WTC11 (cell line): ENCODE results near the gene TMEM200B. TPM values are rescaled to one million over a fixed set of nuclear protein-coding genes. Genes with fewer than 3 reads are reported as not detected.
"Not testable (repeated sequence)": the region's sequence is repeated elsewhere in the genome, so short reads cannot be mapped to it uniquely, and the experiment has no call there.

ENCODE experiments used
- ATAC-seq: fragments of 200-7000 bp; cut with Tn5 transposase; 2 replicates; pipeline ENCODE4 v1.10.0; 2021; ENCODE audit warnings: mild to moderate bottlenecking, moderate library complexity
- CTCF ChIA-PET: fragments of 300-600 bp; sonication (Branson Sonifier 250); formaldehyde crosslinking; loops from one replicate; lab custom pipeline; 2021; ENCODE audit warnings: antibody characterized with exemption; lab: Charles Lee
- POLR2A ChIA-PET: fragments of 350-600 bp; sonication (Branson Sonifier 250); formaldehyde crosslinking; loops from one replicate; lab custom pipeline; 2021; ENCODE audit warnings: antibody characterized with exemption; lab: Charles Lee
- DNase-seq: peaks from one replicate; pipeline ENCODE4 v3.0.0; 2021; ENCODE audit warnings: low spot score
- H3K27ac Mint-ChIP-seq: 2 replicates; pipeline ENCODE4 v1.8.0; 2021; ENCODE audit warnings: mixed read lengths
- H3K27me3 Mint-ChIP-seq: 2 replicates; pipeline ENCODE4 v1.8.0; 2021; ENCODE audit warnings: low read depth, mild to moderate bottlenecking, moderate library complexity, mixed read lengths
- H3K36me3 Mint-ChIP-seq: 2 replicates; pipeline ENCODE4 v1.8.0; 2021; ENCODE audit warnings: mixed read lengths
- H3K4me1 Mint-ChIP-seq: 2 replicates; pipeline ENCODE4 v1.8.0; 2022; ENCODE audit warnings: mixed read lengths
- H3K4me3 Mint-ChIP-seq: 2 replicates; pipeline ENCODE4 v1.8.0; 2021; ENCODE audit warnings: mild to moderate bottlenecking, moderate library complexity, mixed read lengths
- H3K9me3 Mint-ChIP-seq: 2 replicates; pipeline ENCODE4 v1.8.0; 2021; ENCODE audit warnings: mixed read lengths
- ESRRA ChIP-seq: sonication (generic); formaldehyde crosslinking; IDR thresholded peaks from 2 replicates; pipeline ENCODE4 v1.8.1; 2022; ENCODE audit warnings: mild to moderate bottlenecking, missing genetic modification reagents, borderline replicate concordance
- HMGA2 ChIP-seq: fragments of 250-450 bp; sonication (Bioruptor Pico); IDR thresholded peaks from 2 replicates; pipeline ENCODE4 v1.4.0; 2021; ENCODE audit warnings: mild to moderate bottlenecking, moderate library complexity
- JUN ChIP-seq: sonication (generic); formaldehyde crosslinking; IDR thresholded peaks from 2 replicates; pipeline ENCODE4 v1.8.0; 2023; ENCODE audit warnings: mild to moderate bottlenecking, missing genetic modification reagents
- MYBL2 ChIP-seq: sonication (generic); formaldehyde crosslinking; IDR thresholded peaks from 2 replicates; pipeline ENCODE4 v1.8.1; 2023; ENCODE audit warnings: mild to moderate bottlenecking, moderate library complexity, missing genetic modification reagents
- NR3C1 ChIP-seq: sonication (generic); formaldehyde crosslinking; conservative IDR thresholded peaks from 2 replicates; pipeline ENCODE4 v1.8.1; 2023; ENCODE audit warnings: low read depth, mild to moderate bottlenecking, missing genetic modification reagents
- RELA ChIP-seq: sonication (generic); formaldehyde crosslinking; IDR thresholded peaks from 2 replicates; pipeline ENCODE4 v1.8.1; 2022; ENCODE audit warnings: missing genetic modification reagents, mild to moderate bottlenecking, borderline replicate concordance
- SMAD4 ChIP-seq: sonication (generic); formaldehyde crosslinking; IDR thresholded peaks from 2 replicates; pipeline ENCODE4 v1.8.0; 2022; ENCODE audit warnings: mild to moderate bottlenecking, missing genetic modification reagents
- SP1 ChIP-seq: sonication (generic); formaldehyde crosslinking; conservative IDR thresholded peaks from 2 replicates; pipeline ENCODE4 v1.8.1; 2022; ENCODE audit warnings: missing genetic modification reagents
- TEAD1 ChIP-seq: sonication (generic); formaldehyde crosslinking; IDR thresholded peaks from 2 replicates; pipeline ENCODE4 v1.8.0; 2022; ENCODE audit warnings: mild to moderate bottlenecking, missing genetic modification reagents
- TEAD4 ChIP-seq: sonication (generic); formaldehyde crosslinking; IDR thresholded peaks from 2 replicates; pipeline ENCODE4 v1.8.0; 2022; ENCODE audit warnings: mild to moderate bottlenecking, missing genetic modification reagents
- TP53 ChIP-seq: sonication (generic); formaldehyde crosslinking; IDR thresholded peaks from 2 replicates; pipeline ENCODE4 v1.8.1; 2023; ENCODE audit warnings: mild to moderate bottlenecking, missing genetic modification reagents
- ZNF317 ChIP-seq: sonication (generic); formaldehyde crosslinking; IDR thresholded peaks from 2 replicates; pipeline ENCODE4 v1.8.1; 2023; ENCODE audit warnings: low read depth, mild to moderate bottlenecking, moderate library complexity, missing genetic modification reagents, borderline replicate concordance
- ZNF396 ChIP-seq: fragments of 250-450 bp; sonication (Bioruptor Pico); IDR thresholded peaks from 2 replicates; pipeline ENCODE4 v1.8.0; 2021; ENCODE audit warnings: mild to moderate bottlenecking, moderate library complexity, borderline replicate concordance
- ZNF416 ChIP-seq: fragments of 250-450 bp; sonication (Bioruptor Pico); IDR thresholded peaks from 2 replicates; pipeline ENCODE4 v1.9.0; 2021; ENCODE audit warnings: mild to moderate bottlenecking, inconsistent platforms
- ZNF671 ChIP-seq: fragments of 250-450 bp; sonication (Bioruptor Pico); IDR thresholded peaks from 2 replicates; pipeline ENCODE4 v1.8.0; 2021; ENCODE audit warnings: mild to moderate bottlenecking
- total RNA-seq: library from RNA; stranded (reverse); gene quantifications from 3 replicates; pipeline ENCODE4 v1.2.3, GENCODE V29; 2021
- TF ChIP-seq, protein P1 (sequence below): sonication (generic); formaldehyde crosslinking; IDR thresholded peaks from 2 replicates; pipeline ENCODE4 v1.8.1; 2022; ENCODE audit warnings: missing genetic modification reagents, borderline replicate concordance
- TF ChIP-seq, protein P2 (sequence below): sonication (generic); formaldehyde crosslinking; conservative IDR thresholded peaks from 2 replicates; pipeline ENCODE4 v1.8.1; 2023; ENCODE audit warnings: mild to moderate bottlenecking, low read depth, missing genetic modification reagents, moderate library complexity
- TF ChIP-seq, protein P3 (sequence below): sonication (generic); formaldehyde crosslinking; IDR thresholded peaks from 2 replicates; pipeline ENCODE4 v1.8.0; 2023; ENCODE audit warnings: mild to moderate bottlenecking, missing genetic modification reagents
- TF ChIP-seq, protein P4 (sequence below): fragments of 250-450 bp; sonication (Bioruptor Pico); IDR thresholded peaks from 2 replicates; pipeline ENCODE4 v1.9.0; 2021; ENCODE audit warnings: moderate library complexity, mild to moderate bottlenecking, inconsistent platforms, borderline replicate concordance

Gene TMEM200B
- total RNA-seq, 1 experiment from 2014 or later, result 22.6 TPM

- TF ChIP-seq, protein P1, sequence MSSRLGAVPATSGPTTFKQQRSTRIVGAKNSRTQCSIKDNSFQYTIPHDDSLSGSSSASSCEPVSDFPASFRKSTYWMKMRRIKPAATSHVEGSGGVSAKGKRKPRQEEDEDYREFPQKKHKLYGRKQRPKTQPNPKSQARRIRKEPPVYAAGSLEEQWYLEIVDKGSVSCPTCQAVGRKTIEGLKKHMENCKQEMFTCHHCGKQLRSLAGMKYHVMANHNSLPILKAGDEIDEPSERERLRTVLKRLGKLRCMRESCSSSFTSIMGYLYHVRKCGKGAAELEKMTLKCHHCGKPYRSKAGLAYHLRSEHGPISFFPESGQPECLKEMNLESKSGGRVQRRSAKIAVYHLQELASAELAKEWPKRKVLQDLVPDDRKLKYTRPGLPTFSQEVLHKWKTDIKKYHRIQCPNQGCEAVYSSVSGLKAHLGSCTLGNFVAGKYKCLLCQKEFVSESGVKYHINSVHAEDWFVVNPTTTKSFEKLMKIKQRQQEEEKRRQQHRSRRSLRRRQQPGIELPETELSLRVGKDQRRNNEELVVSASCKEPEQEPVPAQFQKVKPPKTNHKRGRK (CRISPR knock-in tag), result no peak
- TF ChIP-seq ZNF416, result no peak
These were observed 28.7 kb downstream of the TMEM200B start (continued) for GRCh38 chr1:29094954-29095353.

DNA sequence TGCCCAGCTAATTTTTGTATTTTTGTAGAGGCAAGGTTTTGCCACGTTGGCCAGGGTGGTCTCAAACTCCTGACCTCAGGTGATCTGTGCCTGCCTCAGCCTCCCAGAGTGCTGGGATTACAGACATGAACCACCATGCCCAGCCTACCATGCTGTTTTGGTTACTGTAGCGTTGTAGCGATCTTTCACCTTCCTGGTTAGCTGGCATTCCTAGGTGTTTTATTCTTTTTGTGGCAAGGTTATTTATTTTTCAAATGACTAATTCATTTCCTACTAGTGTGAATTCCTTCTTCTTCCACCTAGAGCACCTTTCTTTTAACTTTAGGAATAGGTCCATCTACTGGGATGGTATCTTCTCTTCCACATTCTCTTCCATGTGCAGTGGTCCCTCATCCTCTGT, 29.3 kb downstream of the TMEM200B start:
- no peak overlapping the region for H3K4me3 Mint-ChIP-seq

DNA sequence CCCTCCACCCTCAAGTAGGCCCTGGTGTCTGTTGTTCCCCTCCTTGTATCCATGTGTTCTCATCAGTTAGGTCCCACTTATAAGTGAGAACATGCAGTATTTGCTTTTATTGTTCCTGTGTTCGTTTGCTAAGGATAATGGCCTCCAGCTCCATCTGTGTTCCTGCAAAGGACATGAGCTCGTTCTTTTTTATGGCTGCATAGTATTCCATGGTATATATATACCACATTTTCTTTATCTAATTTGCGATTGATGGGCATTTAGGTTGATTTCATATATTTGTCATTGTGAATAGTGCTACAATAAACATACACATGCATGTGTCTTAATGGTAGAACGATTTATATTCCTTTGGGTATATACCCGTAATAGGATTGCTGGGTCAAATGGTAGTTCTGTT, 31.0 kb downstream of the TMEM200B start:
- CTCF ChIA-PET, DNase-seq, H3K27ac Mint-ChIP-seq: not testable (repeated sequence)

More for the DNA sequence above, 29.3 kb downstream of the TMEM200B start:
- no peak for DNase-seq
- Mint-ChIP-seq H3K27ac (no peak overlapping the region), H3K9me3 (peaks cover 7% of the 10 kb centered on the region), H3K27me3 (no peaks in the 10 kb centered on the region), H3K36me3 (peaks cover 23% of the 10 kb centered on the region), H3K4me1 (peaks cover 15% of the 10 kb centered on the region)
- no peak for ATAC-seq
- TF ChIP-seq, protein P2, sequence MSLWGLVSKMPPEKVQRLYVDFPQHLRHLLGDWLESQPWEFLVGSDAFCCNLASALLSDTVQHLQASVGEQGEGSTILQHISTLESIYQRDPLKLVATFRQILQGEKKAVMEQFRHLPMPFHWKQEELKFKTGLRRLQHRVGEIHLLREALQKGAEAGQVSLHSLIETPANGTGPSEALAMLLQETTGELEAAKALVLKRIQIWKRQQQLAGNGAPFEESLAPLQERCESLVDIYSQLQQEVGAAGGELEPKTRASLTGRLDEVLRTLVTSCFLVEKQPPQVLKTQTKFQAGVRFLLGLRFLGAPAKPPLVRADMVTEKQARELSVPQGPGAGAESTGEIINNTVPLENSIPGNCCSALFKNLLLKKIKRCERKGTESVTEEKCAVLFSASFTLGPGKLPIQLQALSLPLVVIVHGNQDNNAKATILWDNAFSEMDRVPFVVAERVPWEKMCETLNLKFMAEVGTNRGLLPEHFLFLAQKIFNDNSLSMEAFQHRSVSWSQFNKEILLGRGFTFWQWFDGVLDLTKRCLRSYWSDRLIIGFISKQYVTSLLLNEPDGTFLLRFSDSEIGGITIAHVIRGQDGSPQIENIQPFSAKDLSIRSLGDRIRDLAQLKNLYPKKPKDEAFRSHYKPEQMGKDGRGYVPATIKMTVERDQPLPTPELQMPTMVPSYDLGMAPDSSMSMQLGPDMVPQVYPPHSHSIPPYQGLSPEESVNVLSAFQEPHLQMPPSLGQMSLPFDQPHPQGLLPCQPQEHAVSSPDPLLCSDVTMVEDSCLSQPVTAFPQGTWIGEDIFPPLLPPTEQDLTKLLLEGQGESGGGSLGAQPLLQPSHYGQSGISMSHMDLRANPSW (CRISPR knock-in tag), result no peak
- no peak for TF ChIP-seq ZNF317
- TF ChIP-seq ESRRA, result no peak
- TF ChIP-seq SMAD4 (CRISPR knock-in tag), result no peak
- no peak for TF ChIP-seq RELA (CRISPR knock-in tag)
- TF ChIP-seq, protein P3, sequence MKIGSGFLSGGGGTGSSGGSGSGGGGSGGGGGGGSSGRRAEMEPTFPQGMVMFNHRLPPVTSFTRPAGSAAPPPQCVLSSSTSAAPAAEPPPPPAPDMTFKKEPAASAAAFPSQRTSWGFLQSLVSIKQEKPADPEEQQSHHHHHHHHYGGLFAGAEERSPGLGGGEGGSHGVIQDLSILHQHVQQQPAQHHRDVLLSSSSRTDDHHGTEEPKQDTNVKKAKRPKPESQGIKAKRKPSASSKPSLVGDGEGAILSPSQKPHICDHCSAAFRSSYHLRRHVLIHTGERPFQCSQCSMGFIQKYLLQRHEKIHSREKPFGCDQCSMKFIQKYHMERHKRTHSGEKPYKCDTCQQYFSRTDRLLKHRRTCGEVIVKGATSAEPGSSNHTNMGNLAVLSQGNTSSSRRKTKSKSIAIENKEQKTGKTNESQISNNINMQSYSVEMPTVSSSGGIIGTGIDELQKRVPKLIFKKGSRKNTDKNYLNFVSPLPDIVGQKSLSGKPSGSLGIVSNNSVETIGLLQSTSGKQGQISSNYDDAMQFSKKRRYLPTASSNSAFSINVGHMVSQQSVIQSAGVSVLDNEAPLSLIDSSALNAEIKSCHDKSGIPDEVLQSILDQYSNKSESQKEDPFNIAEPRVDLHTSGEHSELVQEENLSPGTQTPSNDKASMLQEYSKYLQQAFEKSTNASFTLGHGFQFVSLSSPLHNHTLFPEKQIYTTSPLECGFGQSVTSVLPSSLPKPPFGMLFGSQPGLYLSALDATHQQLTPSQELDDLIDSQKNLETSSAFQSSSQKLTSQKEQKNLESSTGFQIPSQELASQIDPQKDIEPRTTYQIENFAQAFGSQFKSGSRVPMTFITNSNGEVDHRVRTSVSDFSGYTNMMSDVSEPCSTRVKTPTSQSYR (CRISPR knock-in tag), result no peak
- TF ChIP-seq ZNF396 (CRISPR knock-in tag), result no peak
- ChIA-PET CTCF (interaction anchor here (0.9 kb wide), 1 partner anchor 23 kb away, joined by 3 read pairs; no protein-coding TSS in a partner anchor), POLR2A (no interaction called here)

DNA sequence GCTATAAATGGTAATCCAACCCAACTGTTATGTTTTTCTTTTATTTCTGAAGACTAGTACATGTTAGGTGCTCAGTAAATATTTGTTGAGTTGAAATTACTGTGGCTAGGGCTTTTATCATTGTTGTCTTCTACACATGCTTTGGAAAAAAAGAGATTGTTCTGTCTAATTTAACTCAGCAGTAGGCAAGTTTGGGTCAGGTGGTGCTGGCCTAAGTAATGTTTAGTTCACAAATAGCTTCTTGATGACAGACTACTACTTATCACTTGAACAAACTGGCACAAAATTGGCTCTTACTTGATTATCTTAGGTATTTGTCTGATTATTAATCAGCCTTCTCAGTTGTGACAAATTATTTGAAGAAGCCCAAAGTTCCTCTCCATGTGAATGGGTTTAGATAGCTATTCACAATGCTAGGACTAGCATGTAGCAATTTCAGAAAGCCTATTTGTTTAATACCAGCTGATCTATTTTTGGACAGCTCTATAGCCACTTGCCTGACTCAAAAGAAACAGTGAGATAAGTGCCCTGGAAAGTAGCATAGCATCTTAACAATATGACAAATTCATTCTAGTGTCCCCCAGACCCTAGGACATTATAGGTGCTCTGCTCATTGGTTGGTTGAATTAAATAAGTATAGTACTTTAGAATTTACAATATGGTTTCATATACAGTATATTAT, 32.6 kb downstream of the TMEM200B start:
- Mint-ChIP-seq H3K27ac (no peak overlapping the region), H3K27me3 (no peaks in the 10 kb centered on the region), H3K9me3 (peaks cover 7% of the 10 kb centered on the region), H3K4me1 (peaks cover 3% of the 10 kb centered on the region), H3K36me3 (peaks cover 12% of the 10 kb centered on the region), H3K4me3 (no peak overlapping the region)
- DNase-seq (no peak), ATAC-seq (no peak)
- ChIA-PET POLR2A (interaction anchor here (0.5 kb wide), 1 partner anchor 45 kb away, joined by 4 read pairs; no protein-coding TSS in a partner anchor), CTCF (interaction anchor here (1.8 kb wide), 1 partner anchor 209 kb away, joined by 6 read pairs; no protein-coding TSS in a partner anchor)
- TF ChIP-seq HMGA2 (CRISPR knock-in tag), result no peak
- TF ChIP-seq TEAD1 (CRISPR knock-in tag), result no peak
- TF ChIP-seq JUN (CRISPR knock-in tag), result no peak
- no peak for TF ChIP-seq NR3C1 (CRISPR knock-in tag)
- TF ChIP-seq, protein P4, sequence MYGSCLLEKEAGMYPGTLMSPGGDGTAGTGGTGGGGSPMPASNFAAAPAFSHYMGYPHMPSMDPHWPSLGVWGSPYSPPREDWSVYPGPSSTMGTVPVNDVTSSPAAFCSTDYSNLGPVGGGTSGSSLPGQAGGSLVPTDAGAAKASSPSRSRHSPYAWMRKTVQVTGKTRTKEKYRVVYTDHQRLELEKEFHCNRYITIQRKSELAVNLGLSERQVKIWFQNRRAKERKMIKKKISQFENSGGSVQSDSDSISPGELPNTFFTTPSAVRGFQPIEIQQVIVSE (CRISPR knock-in tag), result no peak
- no peak for TF ChIP-seq MYBL2
- TF ChIP-seq TEAD4 (CRISPR knock-in tag), result no peak
- TF ChIP-seq, protein P3 (CRISPR knock-in tag), result no peak
- no peak for TF ChIP-seq SP1 (CRISPR knock-in tag)
- TF ChIP-seq ZNF396 (CRISPR knock-in tag), result no peak
- TF ChIP-seq ZNF671 (CRISPR knock-in tag), result no peak
- TF ChIP-seq TP53 (CRISPR knock-in tag), result no peak

More for the DNA sequence above, 31.0 kb downstream of the TMEM200B start:
- Mint-ChIP-seq H3K4me1 (peaks cover 15% of the 10 kb centered on the region), H3K36me3 (peaks cover 16% of the 10 kb centered on the region)
- POLR2A ChIA-PET, H3K9me3 Mint-ChIP-seq, H3K4me3 Mint-ChIP-seq, ATAC-seq, H3K27me3 Mint-ChIP-seq: not testable (repeated sequence)
